Stimulated activated CD8-positive, alpha-beta memory T cell treated with anti-CD3 and anti-CD28 coated beads, Interleukin-12 subunit alpha, Interleukin-12 subunit beta, amount 100 ng/mL, for 1 hour (primary cell): ENCODE measurements around the gene GSTT4.
"Not testable (repeated sequence)": the region's sequence is repeated elsewhere in the genome, so short reads cannot be mapped to it uniquely, and the experiment has no call there.

Experiments used
- DNase-seq: peaks from one replicate; pipeline ENCODE4 v3.0.0-alpha.2; 2020; ENCODE audit warnings: low read depth

Gene GSTT4

DNA sequence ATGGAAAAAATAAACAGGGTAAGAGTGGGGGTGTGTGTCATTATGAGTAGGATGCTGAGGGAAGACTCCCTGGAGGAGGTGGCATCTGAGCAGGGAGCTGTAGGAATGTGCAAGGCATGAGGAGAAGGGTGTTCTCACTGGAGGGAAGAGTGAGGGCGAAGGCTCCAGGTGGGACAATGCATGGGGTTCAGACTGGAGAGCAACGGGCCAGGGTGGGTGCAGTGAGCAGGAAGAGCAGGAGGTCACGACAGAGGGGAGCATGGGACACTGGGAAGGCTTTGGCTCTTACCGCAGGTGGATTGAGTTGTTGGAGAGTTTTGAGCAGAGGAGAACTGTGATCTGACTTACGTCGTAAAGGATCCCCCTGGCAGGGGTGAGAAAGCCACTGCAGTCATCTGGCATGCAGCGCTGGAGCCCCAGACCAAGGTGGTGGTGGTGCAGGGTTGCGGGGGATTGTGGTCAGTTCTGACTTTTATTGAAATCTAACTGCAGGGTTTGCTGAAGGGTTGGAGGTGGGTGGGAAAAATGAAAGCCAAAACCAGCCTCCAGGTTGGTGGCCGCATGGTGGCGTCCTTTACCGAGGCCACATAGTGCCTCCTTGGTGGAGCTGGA, 52.4 kb downstream of the GSTT4 start:
- not testable (repeated sequence) for DNase-seq

DNA sequence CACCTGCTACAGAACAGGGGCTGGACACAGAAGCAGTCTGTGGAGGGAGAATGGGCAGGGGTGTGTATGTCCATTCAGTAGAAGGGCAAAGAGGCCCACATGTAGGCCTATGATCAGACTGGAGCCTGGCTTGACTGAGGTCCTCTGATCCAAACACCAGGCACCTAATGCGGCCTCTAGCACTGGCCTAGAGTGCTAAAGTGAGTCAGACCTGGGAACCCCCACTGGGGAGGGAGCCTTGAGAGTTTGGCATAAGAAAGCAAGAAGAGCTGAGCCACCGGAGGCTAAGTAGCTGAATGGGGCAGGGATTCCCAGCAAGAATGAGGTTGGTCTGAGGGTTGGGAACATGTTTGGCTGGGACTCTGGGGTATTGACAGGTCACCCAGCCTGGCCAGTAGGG, 53.9 kb downstream of the GSTT4 start:
- DNase-seq = not testable (repeated sequence)

DNA sequence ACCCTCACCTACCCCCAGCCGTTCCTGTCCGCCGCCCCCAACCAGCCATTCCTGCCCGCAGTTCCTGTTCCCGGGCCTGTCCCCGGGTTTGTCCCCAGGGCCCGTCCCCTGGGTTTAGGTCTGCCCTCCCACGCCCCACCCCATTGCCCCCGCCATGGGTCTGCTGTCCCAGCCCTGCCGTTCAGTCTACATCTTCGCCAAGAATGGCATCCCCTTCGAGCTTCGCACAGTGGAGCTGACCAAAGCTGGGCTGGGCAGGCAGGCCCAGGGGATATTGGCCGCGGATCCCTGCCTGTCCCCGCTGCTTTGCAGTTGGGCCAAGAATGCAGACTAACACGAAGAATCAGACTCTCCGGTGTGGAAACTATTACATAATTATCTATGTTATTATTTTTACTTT, 55.5 kb downstream of the GSTT4 start:
- not testable (repeated sequence) for DNase-seq
